GM19455 (cell line): Measurements from ENCODE around the gene TMEM123.

Experiments used
- ATAC-seq: cut with Tn5 transposase; IDR thresholded peaks from one replicate; pipeline ENCODE4 v1.9.1; 2021; ENCODE audit not compliant: unreplicated experiment

Gene TMEM123

DNA sequence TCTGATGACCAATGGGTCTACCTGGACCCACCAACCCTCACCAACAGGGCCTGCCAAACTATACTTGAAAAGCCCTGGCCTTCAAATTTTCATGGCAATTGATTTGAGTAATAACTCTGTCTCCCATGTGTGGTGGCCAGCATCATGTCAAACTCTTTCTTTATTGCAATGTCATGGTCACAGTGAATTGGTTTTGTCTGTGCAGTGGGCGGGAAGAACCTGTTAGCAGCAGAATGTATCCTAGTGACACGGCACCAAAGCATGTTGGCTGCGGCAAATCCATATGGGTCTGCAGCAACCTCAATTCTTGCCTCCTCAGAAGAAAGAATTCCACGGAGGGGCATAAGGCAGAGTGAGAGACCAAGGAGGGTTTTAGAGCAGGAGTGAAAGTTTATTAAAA, 19.6 kb upstream of the TMEM123 start:
- ATAC-seq, result no peak

DNA sequence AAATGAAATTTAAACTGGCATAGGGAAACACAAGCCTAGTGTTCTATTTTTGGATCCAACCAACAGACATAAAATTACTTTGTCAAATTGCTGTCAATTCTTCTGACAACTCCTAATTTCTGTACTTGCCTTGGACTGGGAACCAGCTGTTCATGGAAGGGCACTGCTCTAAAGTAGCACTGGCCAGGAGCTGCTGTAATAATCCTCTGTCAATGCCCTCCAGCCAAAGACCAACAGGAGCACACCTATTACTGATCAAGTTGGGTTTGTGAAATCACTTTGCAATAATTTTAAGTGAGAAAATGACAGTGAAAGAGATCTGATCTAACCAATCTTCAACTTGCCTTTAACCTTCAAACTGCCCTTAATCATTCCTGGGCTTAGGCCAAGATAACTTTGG, 18.9 kb upstream of the TMEM123 start:
- ATAC-seq, result no peak

DNA sequence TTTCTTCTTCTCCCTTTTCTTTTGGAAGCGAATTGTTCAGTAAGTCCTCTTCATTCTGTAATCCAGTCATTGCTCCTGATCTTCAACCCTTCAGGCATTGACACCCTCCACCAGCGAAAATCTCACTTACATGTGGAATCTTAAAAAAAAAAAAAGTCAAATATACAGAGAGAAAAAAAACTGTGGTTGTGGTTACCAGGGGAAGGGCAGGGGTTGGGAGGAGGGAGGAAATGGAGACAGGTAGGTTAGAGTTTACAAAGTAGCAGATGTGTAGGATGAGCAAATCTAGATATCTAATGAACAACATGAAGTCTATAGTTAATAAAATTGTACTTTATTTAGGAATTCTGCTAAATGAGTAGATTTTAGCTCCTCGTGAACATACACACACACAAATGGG, 17.7 kb upstream of the TMEM123 start:
- no peak for ATAC-seq

DNA sequence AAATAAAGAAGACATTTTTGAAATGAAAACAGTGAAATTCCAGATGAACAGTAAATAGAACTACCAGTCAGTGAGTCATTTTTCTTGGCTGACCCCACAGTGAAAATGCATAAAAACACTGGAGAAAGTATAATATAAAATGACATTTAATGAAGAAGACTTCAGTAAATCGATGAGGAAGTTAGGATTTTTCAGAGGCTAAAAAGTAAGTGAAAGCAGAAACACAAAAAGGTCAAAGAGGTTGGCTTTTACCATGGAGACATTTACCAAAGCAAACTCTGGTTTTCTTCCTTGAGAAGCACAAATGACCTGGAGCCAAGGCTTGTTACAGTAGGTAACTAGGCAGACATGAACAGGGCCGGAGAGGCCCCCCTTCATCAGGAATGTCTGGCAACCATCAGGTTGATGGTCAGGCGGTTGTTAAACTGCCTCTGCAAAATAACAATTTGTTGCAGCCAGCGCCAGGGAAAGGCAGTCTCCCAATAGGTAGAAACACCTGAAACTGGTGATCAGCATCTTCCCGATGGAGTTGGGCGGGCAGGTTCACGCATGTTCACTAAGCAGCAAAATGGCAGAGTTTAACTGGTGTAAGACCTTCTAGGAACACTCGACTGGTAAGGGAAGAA, 16.7 kb upstream of the TMEM123 start:
- ATAC-seq, result no peak

DNA sequence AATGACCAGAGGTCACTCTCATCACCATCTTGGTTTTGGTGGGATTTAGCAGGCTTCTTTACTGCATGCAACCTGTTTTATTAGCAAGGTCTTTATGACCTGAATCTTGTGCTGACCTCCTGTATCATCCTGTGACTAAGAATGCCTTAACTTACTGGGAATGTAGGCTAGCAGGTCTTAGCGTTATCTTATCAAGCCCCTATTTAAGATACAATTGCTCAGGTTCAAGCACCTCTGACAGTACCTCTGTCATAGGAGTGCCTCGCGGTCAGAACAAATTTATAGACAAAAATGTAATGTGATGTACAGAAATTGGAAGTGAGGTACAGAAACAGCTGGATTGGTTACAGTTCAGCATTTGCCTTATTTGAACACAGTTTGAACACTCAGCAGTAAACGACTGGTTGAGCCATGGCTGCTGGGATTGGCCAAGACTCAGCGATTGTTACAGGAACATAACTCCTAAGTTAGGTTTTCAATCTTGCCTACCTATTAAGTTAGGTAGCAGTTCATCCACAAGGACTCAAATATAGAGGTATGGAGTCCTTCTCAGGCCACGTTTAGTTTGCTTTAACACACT, 16.1 kb upstream of the TMEM123 start:
- no peak for ATAC-seq

DNA sequence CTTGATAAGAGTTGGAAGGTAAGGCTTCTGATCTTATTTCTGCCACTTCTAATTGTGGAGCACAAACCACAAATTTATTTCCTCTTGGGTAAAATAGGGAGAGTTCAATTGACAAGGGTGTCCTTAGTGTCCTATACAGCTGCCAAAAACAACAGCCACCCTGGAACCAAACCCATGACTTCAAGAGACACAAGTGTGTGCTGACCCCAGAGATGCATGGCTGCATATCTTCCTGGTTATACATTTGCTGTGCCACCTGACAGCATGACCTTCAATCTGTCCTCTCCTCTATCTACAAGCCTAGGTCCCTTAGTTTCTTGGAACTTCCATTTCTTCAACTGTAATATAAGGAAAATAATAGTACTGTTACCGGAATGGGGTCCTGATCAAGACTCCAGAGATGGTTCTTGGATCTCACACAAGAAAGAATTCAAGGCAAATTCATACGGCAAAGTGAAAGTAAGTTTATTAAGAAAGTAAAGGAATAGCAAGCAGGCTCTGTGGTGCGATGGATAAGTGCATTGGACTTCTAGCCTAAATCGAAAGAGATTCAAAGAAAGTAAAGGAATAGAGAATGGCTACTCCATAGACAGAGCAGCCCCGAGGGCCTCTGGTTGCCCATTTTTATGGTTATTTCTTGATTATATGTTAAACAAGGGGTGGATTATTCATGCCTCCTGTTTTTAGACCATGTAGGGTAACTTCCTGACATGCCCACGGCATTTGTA, 15.5 kb upstream of the TMEM123 start:
- no peak for ATAC-seq

DNA sequence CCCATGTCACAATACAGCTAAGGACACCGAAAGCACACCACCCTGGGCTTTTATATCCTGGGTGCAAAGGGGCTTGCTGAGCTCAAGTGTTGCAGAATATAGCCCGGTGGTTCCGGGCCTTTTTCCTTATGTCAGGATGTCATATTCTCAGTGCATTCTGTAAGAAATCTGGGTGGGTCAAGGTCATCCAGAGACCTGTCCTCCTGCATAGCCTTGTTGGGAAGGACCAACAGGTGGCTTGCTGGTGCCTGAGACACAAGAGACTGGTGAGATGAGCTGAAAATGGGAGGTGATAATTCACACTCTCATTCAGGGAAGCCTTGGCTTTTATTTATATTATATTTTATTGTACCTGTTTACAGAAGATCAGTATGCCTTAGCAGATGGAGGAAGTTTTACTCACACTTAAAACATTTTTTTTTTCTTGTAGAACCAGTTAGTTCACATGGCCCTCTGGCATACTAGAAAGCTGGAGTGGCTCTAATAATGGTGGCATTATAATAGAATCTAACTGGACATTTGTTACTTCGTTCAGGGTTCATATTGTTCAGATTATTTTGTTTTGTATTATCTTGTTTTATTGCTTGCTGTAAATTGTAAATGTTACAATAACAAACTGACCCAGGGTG, 14.6 kb upstream of the TMEM123 start:
- no peak for ATAC-seq

DNA sequence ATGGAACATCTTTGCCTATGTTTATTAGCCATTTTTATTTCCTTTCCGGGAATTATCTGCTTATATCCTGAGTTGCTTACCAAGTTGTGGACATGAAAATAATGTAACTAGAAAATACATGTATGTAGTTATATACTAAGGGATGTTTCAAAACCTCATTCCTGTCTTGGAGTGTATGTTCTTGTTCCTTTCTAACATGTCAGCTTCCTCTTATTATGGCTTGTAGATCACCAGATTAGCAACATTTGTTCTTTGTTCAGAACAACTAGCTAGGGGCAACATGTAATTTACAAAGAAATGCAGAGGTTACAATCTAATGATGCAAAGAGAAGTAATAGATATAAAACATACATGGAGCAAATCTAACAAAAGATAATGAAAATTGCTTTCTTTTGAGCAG, 13.1 kb upstream of the TMEM123 start:
- ATAC-seq, result no peak

DNA sequence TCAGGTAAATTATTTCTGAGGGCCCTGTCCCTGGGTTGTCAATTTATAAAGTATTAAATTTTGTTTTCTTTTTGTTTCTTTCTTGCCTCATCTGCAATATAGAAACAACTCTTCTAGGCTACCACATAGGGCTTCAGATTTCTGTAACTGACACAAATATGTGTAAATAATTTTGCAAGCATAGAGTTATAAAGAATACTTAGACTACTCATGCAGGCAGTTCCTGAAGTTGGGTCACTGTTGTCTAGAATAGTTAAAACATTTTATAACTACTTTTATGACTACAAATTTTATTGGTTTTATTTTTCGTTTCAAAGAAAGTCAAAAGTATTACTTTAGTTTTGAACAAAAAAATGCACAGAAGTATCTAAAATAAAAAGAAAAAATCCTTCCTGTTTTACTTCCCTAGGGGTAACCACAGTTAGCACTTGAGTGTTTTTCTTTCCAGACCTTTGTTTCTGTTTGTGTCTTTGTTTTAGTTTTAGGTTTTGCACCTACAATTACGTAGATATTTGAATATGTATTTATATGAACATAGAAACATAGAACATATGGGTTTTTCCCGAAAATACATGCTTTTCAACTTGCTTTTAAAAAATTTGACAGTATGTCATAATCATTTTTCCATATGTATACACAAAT, 12.4 kb upstream of the TMEM123 start:
- no peak for ATAC-seq

DNA sequence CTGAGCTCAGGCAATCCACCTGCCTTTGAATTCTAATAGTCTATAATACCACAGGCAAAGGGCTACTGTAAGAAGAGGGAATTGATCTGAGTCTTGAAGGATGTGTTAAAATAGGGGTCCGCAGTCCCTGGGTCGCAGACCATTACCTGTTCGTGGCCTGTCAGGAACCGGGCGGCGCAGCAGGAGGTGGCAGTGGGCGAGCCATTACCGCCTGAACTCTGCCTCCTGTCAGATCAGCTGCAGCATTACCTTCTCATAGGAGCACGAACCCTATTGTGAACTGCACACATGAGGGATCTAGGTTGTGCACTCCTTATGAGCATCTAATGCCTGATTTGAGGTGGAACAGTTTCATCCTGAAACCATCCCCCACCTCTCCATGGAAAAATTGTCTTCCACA, 11.5 kb upstream of the TMEM123 start:
- no peak for ATAC-seq

DNA sequence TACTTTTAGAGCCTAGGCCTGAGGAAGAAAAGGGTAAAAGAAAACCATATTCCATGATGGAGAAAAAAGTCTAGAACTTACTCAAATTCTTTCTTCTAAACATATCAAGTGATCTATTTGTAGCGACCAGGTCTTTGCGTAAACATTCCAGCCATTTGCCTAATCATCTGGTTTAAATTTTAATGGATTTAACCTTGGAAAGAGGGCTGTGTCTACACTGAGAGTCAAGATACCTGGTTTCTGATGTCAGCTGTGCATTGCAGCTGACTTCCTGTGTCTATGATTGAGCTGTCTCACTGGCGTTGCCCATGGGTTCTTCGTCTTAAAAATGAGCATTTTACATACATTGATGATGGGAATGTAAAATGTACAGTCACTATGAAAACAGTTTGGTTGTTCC, 10.0 kb upstream of the TMEM123 start:
- ATAC-seq, result no peak

DNA sequence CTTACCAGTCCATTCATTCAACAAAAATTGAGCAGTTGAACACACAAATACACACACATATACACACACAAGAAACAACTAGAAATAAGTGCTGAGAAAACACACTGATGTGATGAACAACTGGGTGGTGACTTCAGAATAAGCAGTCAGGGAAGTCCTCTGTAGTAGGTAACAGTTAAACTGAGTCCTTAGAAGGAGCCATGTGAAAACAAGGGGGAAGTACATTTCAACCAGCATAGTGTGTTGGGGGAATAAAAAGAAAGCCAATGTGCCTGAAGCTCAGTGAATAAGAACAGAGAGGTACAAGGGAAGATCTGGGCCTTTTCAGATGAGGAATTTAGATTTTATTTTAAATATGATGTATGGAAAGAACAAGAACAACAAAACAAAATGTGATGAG, 6.8 kb upstream of the TMEM123 start:
- no peak for ATAC-seq

DNA sequence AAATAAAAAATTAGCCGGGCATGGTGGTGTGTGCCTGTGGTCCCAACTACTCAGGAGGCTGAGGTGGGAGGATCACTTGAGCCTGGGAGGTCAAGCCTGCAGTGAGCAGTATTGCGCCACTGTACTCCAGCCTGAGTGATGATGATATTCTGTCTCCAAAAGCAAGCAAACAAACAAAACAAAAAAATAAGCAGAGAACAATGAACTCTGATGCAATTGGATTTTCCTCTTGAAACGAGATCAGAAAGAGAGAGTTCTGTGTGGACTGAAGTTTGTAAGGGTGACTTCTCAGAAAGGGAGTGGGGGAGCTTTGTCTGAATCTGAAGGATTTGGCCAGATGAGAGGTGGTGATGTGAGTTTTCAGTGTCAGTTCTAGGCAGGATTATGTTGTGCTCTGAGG, 6.0 kb upstream of the TMEM123 start:
- no peak for ATAC-seq

DNA sequence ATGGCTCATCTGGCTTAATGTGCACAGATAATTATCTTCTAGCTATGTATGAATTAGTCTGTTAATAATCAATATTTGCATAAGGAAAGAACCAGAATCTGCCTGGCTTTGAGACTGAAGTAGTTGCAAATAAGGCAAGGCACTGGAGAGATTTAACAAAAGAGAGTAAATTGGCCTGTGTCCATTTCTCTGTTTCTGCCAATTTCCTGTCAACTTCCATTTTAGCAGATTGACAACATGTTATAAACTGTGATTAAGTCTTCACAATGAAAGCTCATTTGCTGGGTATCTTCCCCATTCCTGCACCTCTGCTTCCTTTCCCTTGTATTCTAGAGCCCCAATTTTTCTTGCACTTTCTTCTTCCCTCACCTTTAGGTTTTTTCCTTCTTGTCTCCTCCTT, 5.3 kb upstream of the TMEM123 start:
- ATAC-seq, result no peak

DNA sequence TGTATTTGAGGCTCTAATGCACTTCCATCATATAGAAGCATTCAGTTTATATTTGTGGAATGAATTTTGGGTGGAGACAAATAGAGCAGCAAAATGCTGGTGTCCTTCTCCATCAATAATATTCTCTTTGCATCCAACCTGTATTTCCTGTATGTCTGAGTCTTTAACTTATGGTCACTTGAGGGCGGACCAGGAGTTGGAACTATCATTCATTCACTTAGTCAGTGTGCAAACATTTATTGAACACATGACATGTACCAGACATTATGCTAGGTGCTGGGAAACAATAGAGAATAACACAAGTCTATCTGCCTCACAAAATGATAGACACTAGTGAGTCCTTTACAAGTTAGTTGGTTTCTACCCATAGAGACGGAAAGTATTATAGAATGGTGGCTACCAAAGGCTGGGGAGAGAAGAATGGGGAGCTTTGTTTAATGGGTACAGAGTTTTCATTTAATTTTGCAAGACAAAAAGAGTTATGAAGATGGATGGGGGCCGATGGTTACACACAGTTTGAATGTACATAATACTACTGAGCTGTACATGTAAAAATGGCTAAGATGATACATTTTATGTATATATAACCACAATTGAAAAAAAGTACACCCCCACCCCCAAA, 4.6 kb upstream of the TMEM123 start:
- ATAC-seq, result no peak

DNA sequence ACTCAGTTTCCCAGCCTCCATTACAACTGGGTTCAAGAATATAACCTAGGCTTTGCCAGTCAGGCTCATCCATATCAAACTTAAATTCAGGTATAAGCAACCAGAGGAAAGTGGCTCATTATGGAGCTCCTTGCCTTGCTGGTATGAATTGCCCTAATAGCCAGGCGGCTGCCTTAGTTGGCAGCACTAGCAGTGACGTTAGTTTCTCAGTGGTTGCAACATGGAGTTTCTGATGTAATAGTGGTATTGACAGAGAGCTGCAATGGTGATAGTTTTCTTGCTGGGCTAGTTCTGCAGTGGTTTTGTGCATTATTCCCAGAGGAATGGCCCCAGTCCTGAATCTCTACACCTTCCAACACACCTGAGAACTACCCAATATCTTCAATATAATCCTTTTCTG, 3.8 kb upstream of the TMEM123 start:
- no peak for ATAC-seq

DNA sequence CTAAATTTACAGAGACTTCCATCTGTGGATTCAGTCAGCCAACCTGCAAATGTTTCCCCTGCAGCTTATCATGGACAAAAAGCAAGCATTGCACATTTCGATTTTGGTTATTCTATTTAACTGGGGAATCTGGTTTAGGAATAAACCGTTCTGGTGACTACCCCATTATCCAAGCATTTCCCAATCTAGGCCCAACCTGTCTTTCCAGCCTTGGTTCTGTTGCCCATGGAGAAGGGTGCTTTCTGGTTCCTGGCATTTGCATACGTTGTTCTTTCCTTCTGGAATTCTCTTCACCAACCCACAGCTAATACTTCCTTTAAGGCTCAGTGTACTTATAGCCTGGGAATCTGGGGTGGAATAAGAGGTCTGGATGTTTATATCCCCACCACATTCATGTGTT, 1.4 kb upstream of the TMEM123 start:
- ATAC-seq, result no peak

DNA sequence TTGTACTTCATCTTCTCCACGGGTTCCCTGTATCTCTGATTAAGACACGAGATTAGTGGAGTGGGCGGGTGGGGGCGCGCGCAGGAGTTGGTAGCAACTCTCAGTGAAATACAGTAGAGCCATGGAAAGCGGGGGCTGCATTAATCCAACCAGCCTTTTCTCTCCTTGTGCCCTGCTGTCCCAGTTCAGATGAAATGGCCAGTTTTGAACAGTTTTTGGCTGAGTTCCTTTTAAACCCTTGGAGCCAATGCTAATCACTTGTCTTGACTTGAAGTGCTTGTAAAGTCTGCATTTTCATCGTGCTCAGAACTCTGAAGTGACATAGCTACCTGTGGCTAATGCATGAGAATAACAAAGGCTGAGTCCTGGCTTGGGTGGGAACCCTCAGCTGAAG, 734 bp upstream of the TMEM123 start:
- no peak for ATAC-seq

DNA sequence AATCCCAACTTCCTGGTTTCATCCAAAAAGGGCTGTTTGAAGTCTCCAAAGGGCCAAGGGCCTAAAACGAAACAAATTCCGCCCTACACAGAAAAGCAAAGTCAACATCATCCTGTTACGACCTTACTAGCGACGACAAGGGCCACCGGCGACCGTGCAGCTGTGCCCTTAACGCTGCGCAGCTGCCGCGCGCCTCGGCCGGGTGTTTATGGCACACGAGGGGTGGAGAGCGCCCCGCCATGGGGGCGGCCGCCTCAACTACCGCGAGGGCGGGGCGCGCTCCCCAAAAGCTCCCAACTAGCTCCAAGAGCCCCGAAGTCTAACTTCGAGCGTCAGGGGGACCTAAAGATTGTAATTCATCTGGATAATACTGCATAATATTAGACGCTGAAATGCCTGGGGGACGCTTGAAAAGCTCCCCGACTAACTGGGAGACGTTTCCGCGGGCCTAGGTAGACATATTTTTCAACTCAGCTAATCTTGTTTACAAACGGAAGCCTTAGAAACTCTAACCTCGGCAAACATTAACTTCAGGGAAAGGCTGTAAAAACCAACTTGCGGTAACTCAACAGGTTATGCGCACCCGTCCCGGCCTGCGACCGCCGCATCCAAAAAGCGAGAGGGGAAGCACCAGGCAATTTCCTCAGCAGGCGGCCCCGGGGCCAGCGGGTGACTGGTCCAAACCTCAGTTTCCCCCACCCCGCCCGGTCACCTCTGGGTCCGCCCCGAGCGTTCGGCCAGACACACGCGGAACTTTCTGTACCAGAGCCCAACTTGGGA, 694 bp downstream of the TMEM123 start:
- peak; percentile 52 for ATAC-seq

DNA sequence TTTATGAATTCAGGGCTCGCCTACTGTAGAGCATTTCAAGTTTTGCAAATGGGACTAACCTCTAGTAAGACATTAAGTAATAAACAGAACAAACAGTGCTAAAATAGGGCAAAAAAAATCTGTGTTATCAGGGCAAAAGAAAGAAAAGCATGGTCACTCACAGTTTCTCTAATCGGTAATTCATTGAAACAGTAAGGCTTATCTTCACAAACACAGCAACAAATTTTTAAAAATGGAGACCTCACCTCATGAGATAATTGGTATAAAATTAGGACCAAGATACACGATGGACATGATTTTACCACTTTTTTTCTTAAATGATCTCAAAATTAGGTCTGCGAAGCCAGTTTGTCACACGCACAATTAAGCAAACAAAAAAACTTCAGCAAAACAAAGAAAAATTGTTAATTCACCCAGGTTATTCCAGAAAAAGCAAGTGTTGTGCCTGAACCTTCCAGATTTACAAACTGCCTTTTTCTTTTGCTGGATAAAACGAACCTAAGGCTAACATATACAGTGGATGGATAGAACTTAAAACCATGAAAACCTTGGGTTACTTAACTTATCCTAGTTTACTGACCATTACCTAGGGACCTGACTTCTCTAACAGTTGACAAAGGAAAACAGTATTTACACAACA, 1.4 kb downstream of the TMEM123 start:
- ATAC-seq, result no peak
